AG09319 (cell line): ENCODE measurements around the gene MAST3.

Source experiments
- DNase-seq: peaks from one replicate; pipeline ENCODE4 v3.0.0-alpha.2; 2010; ENCODE audit warnings: low read depth; ENCODE audit errors: extremely low read depth
- CTCF ChIP-seq: IDR thresholded peaks from 2 replicates; pipeline ENCODE4 v1.5.1; 2011; ENCODE audit warnings: low read depth, mild to moderate bottlenecking, inconsistent platforms, low read length, moderate library complexity

MAST3 gene

GRCh38 chr19:18168673-18169381 lies 71.2 kb downstream of the MAST3 start:
- TF ChIP-seq CTCF, result no peak

GRCh38 chr19:18170714-18171255 lies 73.2 kb downstream of the MAST3 start:
- no peak for TF ChIP-seq CTCF
- DNase-seq, result no peak

More at GRCh38 chr19:18168673-18169381, 71.2 kb downstream of the MAST3 start:
- DNase-seq, result no peak

GRCh38 chr19:18171605-18172327 lies 74.2 kb downstream of the MAST3 start:
- DNase-seq, result no peak
- TF ChIP-seq CTCF, result no peak

- no peak for TF ChIP-seq CTCF
- DNase-seq, result no peak
Measured at GRCh38 chr19:18172331-18173053, 74.9 kb downstream of the MAST3 start.

- no peak for DNase-seq
- TF ChIP-seq CTCF, result no peak
Measured at GRCh38 chr19:18173054-18173571, 75.5 kb downstream of the MAST3 start.

- no peak for DNase-seq
- no peak; the same call in 1 of the 2 replicates for TF ChIP-seq CTCF
Measured at GRCh38 chr19:18173572-18174288, 76.2 kb downstream of the MAST3 start, which contains the start of gene IFI30. Gene IFI30, plus strand, starts transcription at chr19:18173813. Its CDS starts 29 bp downstream, at chr19:18173842.
